ENCODE measurements around the gene DCUN1D1.

The DCUN1D1 gene

DNA sequence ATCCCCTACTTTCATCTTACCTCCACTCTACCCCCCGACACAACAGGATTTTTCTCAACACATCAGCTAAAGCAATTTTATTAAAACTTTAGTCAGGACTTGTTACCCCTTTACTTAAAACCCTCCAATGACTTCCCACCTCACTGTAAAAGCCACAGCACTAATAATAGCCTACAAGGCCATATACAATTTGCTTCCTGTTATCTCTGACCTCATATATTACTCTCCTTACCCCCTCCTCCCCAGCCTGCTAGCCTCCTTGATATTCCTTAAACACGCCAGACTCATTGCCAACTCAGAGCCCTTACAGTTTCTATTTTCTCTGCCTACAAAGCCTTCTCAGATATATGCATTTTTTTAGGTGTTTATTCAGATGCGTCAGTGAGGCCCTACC, 54.4 kb downstream of the DCUN1D1 start:
- no peak for DNase-seq

GRCh38 chr3:182925330-182925943, 54.9 kb downstream of the DCUN1D1 start:
- no peak for DNase-seq

DNA sequence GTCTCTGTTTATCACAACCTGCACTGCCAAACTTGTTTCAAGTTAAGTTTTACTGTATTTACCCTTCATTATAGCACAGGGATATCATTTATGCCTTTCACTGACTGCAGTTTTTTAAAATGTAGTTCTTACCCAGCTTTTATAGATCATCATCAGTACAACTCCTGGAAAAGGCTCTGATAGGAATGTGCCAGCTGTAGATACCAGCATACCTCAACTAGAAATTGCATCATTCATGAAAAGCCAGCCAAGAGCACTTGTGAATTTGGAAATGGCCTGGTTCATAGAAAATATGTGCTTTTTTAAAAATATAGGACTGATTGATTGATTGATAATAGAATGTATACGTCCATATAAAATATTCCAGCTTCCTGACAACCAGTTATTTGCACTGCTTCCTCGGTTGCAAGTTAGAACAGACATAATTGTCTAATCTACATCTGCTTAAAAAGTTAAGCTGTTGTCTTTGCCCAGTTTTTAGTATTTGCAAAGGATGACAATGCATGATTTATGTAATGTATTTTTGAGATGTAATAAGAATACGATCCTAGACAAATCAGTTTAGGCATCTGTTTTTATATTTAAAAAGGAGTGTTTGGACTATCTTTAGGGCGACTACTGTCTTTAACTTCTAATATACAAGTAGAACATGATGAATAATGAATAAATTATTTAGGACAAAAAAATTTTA, 58.5 kb downstream of the DCUN1D1 start:
- DNase-seq: no peak

GRCh38 chr3:182920515-182921084, 59.7 kb downstream of the DCUN1D1 start:
- DNase-seq: no peak

DNA sequence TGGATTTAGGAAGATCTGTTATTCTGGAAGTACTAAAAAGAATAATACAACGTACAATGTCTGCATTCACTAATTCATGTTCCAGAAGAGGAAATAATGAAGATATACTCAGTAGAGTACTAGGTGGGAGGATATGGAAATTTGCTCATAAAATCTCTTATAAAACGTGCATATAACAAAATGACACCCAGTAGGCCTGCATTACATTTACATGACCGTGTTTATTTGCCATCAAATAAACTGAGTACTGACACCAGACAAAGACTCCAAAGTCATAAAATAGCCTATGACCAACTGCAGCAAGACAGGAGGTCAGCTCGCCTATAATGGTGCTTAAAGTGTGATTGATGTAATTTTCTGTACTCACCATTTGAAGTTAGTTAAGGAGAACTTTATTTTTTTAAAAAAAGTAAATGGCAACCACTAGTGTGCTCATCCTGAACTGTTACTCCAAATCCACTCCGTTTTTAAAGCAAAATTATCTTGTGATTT, 60.4 kb downstream of the DCUN1D1 start:
- no peak for DNase-seq

DNA sequence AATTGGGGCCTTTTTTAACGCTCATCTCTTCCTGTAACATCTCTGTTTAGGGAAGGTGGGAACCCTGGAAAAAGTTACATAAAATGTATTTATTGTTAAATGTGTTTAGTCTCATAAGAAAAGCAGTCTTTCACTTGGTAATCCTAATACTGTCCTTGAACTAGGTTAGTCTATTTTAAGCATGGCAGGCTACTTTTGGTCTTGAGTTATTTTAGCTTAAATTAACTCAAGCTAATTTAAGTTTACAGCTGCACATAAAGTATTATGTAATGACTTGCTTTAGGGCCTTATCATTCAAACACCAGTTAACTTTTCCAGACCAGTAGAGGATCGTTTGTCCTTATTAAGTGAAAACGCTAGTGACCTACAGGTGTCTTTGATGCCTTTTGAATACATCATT, 63.2 kb downstream of the DCUN1D1 start:
- no peak for DNase-seq

DNA sequence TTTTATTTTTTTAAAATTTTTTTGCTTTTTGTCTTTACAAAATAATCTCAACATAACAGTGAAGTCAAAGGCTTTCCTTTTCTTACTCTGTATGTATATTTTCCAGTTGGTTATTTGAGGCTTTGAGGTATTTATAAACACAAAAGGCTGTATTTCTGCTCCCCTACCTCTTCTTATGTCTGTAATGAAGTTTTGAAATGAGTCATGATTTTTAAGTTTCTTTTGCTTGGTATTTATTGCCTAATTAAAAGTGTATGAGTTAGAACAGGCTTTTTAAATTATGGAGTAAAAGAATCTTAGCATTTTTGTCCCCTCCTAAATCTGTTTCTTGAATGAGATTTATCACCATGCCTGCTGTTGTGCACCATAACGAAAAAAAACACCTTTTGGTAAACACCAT, 66.0 kb downstream of the DCUN1D1 start:
- no peak for DNase-seq

- no peak for DNase-seq
These were observed 66.4 kb downstream of the DCUN1D1 start for GRCh38 chr3:182913889-182914288.

GRCh38 chr3:182912474-182912873, 67.9 kb downstream of the DCUN1D1 start:
- DNase-seq: no peak

DNA sequence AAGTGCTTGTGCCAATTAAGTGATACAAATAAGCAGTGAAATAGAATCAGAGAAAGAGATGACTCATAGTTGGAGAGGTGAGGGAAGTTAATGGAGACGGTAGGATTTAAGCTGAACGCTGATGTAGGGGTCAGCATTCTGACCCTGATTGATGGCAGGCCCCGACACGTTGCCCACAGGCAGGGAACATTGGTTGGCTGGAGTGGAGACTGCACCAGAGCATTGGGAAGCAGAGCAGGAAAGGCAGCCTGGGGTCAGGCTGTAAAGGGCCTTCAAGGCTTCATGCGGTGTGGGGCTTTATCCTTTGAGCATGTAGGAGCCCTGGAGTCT, 68.6 kb downstream of the DCUN1D1 start:
- no peak for DNase-seq

DNA sequence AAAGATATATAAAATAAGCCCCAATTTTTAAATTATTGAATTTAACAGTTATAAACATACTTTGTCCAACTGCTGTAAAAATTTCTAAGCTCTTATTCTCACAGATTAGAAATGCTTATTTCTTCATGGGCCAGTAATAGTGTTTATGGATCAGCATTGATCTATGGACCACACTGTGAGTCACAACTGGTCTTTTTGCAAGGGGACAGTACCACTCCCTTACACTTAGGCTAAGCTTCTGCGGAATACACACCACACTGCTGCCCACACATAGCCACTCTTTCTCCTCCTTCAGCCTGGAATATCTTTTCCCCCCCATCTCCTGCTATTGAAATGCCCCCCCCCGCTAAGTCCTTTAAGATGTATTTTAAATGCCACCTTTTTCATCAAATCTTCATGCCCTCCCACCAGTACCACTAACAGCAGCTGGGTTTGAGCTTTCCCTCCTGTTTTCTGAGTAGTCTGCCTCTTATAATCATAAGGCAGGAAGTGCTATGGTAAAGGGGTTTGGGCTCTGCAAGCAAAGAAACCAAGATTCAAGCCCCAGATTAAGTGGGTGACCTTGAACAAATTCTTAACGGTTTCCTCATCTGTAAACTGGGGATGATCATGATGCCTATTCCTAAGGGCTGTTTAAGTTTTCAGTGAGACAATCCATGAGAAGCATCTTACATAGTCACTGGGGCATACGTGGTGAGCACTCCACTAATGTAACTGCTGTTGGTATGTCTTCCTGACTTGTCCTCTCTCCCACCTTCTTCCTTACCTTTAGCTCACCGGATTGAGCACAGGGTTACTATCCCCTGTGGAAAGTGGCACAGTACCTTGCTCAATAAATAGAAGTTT, 69.2 kb downstream of the DCUN1D1 start:
- no peak for DNase-seq

- no peak for DNase-seq
These were observed 70.9 kb downstream of the DCUN1D1 start for GRCh38 chr3:182909318-182910040.

- DNase-seq: no peak
These were observed 71.9 kb downstream of the DCUN1D1 start for GRCh38 chr3:182908471-182908870.

- no peak for DNase-seq
These were observed 74.3 kb downstream of the DCUN1D1 start for GRCh38 chr3:182906036-182906435.

DNA sequence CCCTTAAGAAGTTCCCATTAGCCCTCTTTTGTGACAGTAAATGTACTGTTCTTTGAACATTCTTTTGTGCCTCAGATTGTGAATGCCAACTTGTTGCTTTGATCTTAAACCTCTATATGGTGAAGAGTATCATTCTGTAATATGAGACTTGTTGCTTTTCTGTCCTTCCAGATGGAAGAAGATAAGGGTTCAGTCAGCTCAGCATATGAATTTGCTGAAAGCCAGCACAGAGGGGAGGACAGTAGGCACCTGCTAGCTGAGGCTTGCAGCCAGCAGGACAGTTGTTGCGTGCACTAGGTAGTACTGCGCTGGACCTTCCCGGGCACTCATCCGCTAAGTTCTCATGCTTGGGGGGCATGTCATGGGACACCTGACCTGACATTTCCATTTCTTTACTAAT, 74.7 kb downstream of the DCUN1D1 start:
- no peak for DNase-seq

DNA sequence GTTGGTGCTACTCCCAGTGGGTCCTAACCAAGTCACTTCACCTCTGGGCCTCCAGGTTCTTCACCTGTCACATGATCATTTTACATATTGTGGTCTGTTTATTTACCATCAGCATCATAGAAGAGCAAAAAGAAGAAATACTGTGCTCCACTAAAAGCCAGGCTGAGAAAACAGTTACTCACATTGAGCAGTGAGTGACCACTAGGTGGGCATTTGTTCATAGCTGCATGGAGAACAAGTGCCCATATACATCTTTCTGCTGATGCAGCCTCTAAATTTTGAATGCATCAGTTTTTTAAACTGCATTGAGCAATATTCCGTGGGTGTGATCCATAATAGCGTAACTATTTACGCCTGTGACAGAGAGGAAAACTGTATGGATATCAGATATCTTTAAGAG, 76.2 kb downstream of the DCUN1D1 start:
- no peak for DNase-seq

GRCh38 chr3:182902236-182902635, 78.1 kb downstream of the DCUN1D1 start:
- no peak for DNase-seq

DNA sequence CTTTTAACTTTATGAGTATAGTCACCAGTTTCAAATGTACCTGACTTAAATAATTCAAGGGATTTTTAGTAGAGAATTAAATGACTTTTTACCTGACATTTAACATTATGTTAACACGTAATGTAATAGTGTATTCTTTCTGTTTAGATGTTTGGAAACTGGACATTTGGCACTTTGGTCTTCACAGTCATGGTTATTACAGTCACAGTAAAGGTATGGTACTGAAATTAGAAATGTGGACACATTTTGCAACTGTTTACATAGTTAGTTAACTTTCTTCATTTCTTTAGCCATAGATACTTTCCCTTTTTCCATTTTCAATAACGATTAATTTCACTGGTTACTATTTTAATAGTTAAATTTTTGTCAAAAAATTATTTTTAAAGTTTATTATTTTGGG, 83.8 kb downstream of the DCUN1D1 start:
- DNase-seq: no peak

- DNase-seq: no peak
These were observed 84.7 kb downstream of the DCUN1D1 start for GRCh38 chr3:182895513-182896112.

GRCh38 chr3:182892226-182892625, 88.1 kb downstream of the DCUN1D1 start:
- DNase-seq: no peak

GRCh38 chr3:182891364-182891763, 89.0 kb downstream of the DCUN1D1 start:
- DNase-seq: no peak

DNA sequence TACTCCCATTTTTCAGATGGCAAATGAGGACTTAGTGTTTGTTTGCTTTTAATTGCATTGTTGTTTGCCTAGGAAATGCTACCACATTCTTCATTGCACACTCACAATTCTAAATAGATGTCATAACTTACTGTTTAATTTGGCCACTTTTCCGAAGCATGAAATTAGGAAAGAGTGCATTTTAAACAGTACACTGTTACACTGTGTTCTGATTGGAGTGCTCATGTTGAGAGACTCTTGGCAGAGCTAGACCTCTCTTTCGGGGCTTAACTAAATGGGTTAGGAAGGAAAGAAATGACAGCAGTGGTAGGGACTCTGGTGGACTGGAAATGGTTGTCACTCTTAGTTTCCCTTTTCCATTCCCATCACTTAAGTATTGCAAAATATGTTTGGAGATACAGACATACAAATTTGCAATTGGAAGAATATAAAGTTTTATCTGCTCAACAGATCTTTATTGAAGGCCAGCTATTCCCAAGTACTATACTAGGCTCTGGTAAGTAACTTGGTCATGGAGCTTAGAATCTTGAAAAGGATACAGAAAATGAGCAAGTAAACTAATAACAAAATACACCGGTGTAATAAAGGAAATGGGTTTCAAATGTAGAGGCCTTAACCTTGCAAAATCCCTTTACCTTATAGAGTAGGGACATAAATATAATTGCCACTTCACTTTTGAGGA, 90.2 kb downstream of the DCUN1D1 start:
- DNase-seq: no peak

Measured in activated CD4-positive, alpha-beta T cell treated with anti-CD3 and anti-CD28 coated beads for 4 hours (primary cell).